ENCODE data around the gene UFD1. TPM values are rescaled to one million over a fixed set of nuclear protein-coding genes. Genes with fewer than 3 reads are reported as not detected.

Gene UFD1
- total and polyA plus RNA-seq, 3 donors from 2014 or later, result 46.1 to 86.6 (median 54.5) TPM

GRCh38 chr22:19455585-19456370 is 23.2 kb downstream of the UFD1 start:
- intact Hi-C loops (cut with DNase I; ENCODE audit: low total_unique reads), result no loop called here
- H3K27me3 ChIP-seq, result no peaks in the 10 kb centered on the region
- 62 to 79% methylated on average over 4 of the region's 4 CpGs for WGBS, 2 donors
- no peaks in the 10 kb centered on the region for H3K9me3 ChIP-seq
- no peak for DNase-seq
- no peaks in the 10 kb centered on the region for H3K36me3 ChIP-seq (ENCODE audit: low read depth, missing control alignments)
- H3K4me3 ChIP-seq, result no peak overlapping the region
- TF ChIP-seq, protein P1, sequence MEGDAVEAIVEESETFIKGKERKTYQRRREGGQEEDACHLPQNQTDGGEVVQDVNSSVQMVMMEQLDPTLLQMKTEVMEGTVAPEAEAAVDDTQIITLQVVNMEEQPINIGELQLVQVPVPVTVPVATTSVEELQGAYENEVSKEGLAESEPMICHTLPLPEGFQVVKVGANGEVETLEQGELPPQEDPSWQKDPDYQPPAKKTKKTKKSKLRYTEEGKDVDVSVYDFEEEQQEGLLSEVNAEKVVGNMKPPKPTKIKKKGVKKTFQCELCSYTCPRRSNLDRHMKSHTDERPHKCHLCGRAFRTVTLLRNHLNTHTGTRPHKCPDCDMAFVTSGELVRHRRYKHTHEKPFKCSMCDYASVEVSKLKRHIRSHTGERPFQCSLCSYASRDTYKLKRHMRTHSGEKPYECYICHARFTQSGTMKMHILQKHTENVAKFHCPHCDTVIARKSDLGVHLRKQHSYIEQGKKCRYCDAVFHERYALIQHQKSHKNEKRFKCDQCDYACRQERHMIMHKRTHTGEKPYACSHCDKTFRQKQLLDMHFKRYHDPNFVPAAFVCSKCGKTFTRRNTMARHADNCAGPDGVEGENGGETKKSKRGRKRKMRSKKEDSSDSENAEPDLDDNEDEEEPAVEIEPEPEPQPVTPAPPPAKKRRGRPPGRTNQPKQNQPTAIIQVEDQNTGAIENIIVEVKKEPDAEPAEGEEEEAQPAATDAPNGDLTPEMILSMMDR (IDR thresholded peaks at IDR 0.05), result no peak
- no peak for TF ChIP-seq POLR2A (IDR thresholded peaks at IDR 0.05)
- no peaks in the 10 kb centered on the region for H3K4me1 ChIP-seq
- no peak overlapping the region for H3K27ac ChIP-seq

- no peak for DNase-seq
- WGBS, 2 donors, result 93 to 100% methylated on average over 2 of the region's 2 CpGs
- no peak overlapping the region for H3K4me3 ChIP-seq
- no peaks in the 10 kb centered on the region for H3K4me1 ChIP-seq
- TF ChIP-seq, protein P1 (IDR thresholded peaks at IDR 0.05), result no peak
- no peak for TF ChIP-seq POLR2A (IDR thresholded peaks at IDR 0.05)
- H3K27ac ChIP-seq, result no peak overlapping the region
- no peaks in the 10 kb centered on the region for H3K9me3 ChIP-seq
- no peaks in the 10 kb centered on the region for H3K27me3 ChIP-seq
- no peaks in the 10 kb centered on the region for H3K36me3 ChIP-seq (ENCODE audit: low read depth, missing control alignments)
- intact Hi-C loops (cut with DNase I; ENCODE audit: low total_unique reads), result no loop called here
Observed at GRCh38 chr22:19455033-19455432, 24.0 kb downstream of the UFD1 start.

GRCh38 chr22:19454156-19454555 is 24.8 kb downstream of the UFD1 start:
- no peak for TF ChIP-seq POLR2A (IDR thresholded peaks at IDR 0.05)
- TF ChIP-seq, protein P1 (IDR thresholded peaks at IDR 0.05), result no peak
- DNase-seq, result no peak
- Histone ChIP-seq H3K27ac (no peak overlapping the region), H3K36me3 (ENCODE audit: low read depth, missing control alignments) (no peaks in the 10 kb centered on the region), H3K4me1 (no peaks in the 10 kb centered on the region), H3K4me3 (no peak overlapping the region), H3K27me3 (no peaks in the 10 kb centered on the region), H3K9me3 (no peaks in the 10 kb centered on the region)
- intact Hi-C loops (cut with DNase I; ENCODE audit: low total_unique reads), result no loop called here
- 82 to 85% methylated on average over 5 to 6 of the region's 6 CpGs for WGBS, 2 donors

- H3K4me1 ChIP-seq, result peaks cover 2% of the 10 kb centered on the region
- H3K27me3 ChIP-seq, result no peaks in the 10 kb centered on the region
- H3K36me3 ChIP-seq (ENCODE audit: low read depth, missing control alignments), result no peaks in the 10 kb centered on the region
- DNase-seq, result no peak
- WGBS, 2 donors, result 93 to 96% methylated on average over 3 to 5 of the region's 5 CpGs
- TF ChIP-seq POLR2A (IDR thresholded peaks at IDR 0.05), result no peak
- TF ChIP-seq, protein P1 (IDR thresholded peaks at IDR 0.05), result no peak
- no peaks in the 10 kb centered on the region for H3K9me3 ChIP-seq
- intact Hi-C loops (cut with DNase I; ENCODE audit: low total_unique reads), result no loop called here
- no peak overlapping the region for H3K4me3 ChIP-seq
- no peak overlapping the region for H3K27ac ChIP-seq
Observed at GRCh38 chr22:19453718-19454117, 25.3 kb downstream of the UFD1 start.

DNA sequence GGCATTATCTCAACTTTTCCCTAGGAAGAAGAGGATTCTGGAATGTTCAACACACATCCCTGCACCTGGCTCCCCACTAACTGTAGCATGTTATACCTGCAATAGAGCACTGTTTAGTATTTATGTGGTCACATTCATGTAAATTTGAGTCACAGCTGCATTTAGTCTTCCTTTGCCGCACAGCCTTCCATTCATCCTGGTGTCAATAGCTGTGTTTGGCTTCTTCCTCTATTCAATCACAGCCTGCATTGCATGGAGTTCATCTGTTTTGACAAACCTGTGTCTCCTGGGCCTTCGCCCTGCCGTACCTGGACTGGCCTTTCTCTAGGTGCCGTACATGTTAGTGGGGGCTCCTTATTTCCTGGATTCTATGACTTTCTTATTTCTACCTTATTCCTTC is 27.4 kb downstream of the UFD1 start:
- WGBS, 2 donors, result 94 to 98% methylated on average over 4 of the region's 4 CpGs
- H3K9me3 ChIP-seq, result no peaks in the 10 kb centered on the region
- peaks cover 10% of the 10 kb centered on the region for H3K4me1 ChIP-seq
- H3K27me3 ChIP-seq, result no peaks in the 10 kb centered on the region
- H3K36me3 ChIP-seq (ENCODE audit: low read depth, missing control alignments), result no peaks in the 10 kb centered on the region
- intact Hi-C loops (cut with DNase I; ENCODE audit: low total_unique reads), result no loop called here
- H3K4me3 ChIP-seq, result no peak overlapping the region
- no peak for DNase-seq
- TF ChIP-seq POLR2A (IDR thresholded peaks at IDR 0.05), result no peak
- TF ChIP-seq, protein P1 (IDR thresholded peaks at IDR 0.05), result no peak
- no peak overlapping the region for H3K27ac ChIP-seq
